K562 (cell line): ENCODE measurements around the gene MBD6. TPM values are rescaled to one million over a fixed set of nuclear protein-coding genes. Genes with fewer than 3 reads are reported as not detected.
A peak's percentile ranks its signal among the peaks of the same experiment; 100 is the strongest.
"Not testable (repeated sequence)": the region's sequence is repeated elsewhere in the genome, so short reads cannot be mapped to it uniquely, and the experiment has no call there.

Experiments
- ATAC-seq: fragments of 200-7000 bp; cut with Tn5 transposase; 3 replicates; pipeline ENCODE4 v1.9.1; 2020; ENCODE audit warnings: moderate library complexity
- BruUV-seq: library from RNA; stranded (reverse); fragments of 400-500 nt; replicated peaks from 2 replicates; lab custom pipeline; 2021; lab: Mats Ljungman, UMichigan
- CTCF ChIA-PET: fragments of 300-600 bp; formaldehyde crosslinking; extraction: SDS; loops from one replicate; lab custom pipeline; 2021; ENCODE audit warnings: low intra/inter-chr PET ratio; lab: Yijun Ruan, JAX
- POLR2A ChIA-PET: fragments of 300-600, 350-650 bp; sonication (Branson Sonifier 250); formaldehyde crosslinking; extraction: SDS; loops from one replicate; lab custom pipeline; 2021; ENCODE audit warnings: antibody characterized with exemption, inconsistent platforms; lab: Yijun Ruan, JAX
- DNase-seq, 4 experiments: peaks; one replicate each; pipeline versions ENCODE4 v3.0.0 to v3.0.0-alpha.2; 2011 to 2018; ENCODE audit warnings: low spot score in 3 of 4, mixed read lengths in 3 of 4; ENCODE audit errors: extremely low read depth in 1 of 4
- FAIRE-seq: peaks from 2 replicates; lab custom pipeline; 2011; peaks lifted over from hg19 to GRCh38; lab: Jason Lieb, UNC
- H2AFZ ChIP-seq: 2 replicates; pipeline ENCODE4 v1.6.0; 2011; ENCODE audit warnings: low read depth, low read length, control low read depth, inconsistent platforms
- H3K27ac ChIP-seq: fragments of 200-600 bp; 3 replicates; pipeline ENCODE4 v1.8.0; 2011; ENCODE audit warnings: low read depth, mild to moderate bottlenecking, control low read depth, inconsistent platforms, low read length, moderate library complexity, mixed read lengths; ENCODE audit errors: extremely low read depth
- H3K27me3 ChIP-seq, 2 experiments: fragments of 300-600 bp in 1 of 2; 2 replicates in 1 of 2; 3 replicates in 1 of 2; pipeline versions ENCODE4 v1.6.0 to v1.8.0; 2011; ENCODE audit warnings: inconsistent platforms in 2 of 2, low read length in 2 of 2, mild to moderate bottlenecking in 1 of 2, mixed read lengths in 1 of 2, moderate library complexity in 1 of 2; ENCODE audit not compliant: control insufficient read depth in 2 of 2, insufficient read depth in 2 of 2
- H3K36me3 ChIP-seq: fragments of 300-600 bp; 3 replicates; pipeline ENCODE4 v1.8.0; 2011; ENCODE audit warnings: mild to moderate bottlenecking, low read length, inconsistent platforms; ENCODE audit not compliant: control insufficient read depth, insufficient read depth
- H3K4me1 ChIP-seq, 2 experiments: fragments of 200-600 bp in 1 of 2; replicated peaks in 1 of 2; 2 replicates in 1 of 2; 3 replicates in 1 of 2; pipeline versions ENCODE4 v1.5.1 to v1.8.0; 2011; ENCODE audit warnings: inconsistent platforms in 2 of 2, low read length in 2 of 2, mild to moderate bottlenecking in 1 of 2, mixed read lengths in 1 of 2, moderate library complexity in 1 of 2; ENCODE audit not compliant: control insufficient read depth in 2 of 2, insufficient read depth in 2 of 2
- H3K4me2 ChIP-seq: 2 replicates; pipeline ENCODE4 v1.6.1; 2011; ENCODE audit warnings: low read length, control low read depth, inconsistent platforms, mixed read lengths; ENCODE audit not compliant: insufficient read depth
- H3K4me3 ChIP-seq: fragments of 200-600 bp; sonication (generic), shearing (Covaris generic); 2 replicates; pipeline ENCODE4 v1.5.1; 2016; ENCODE audit warnings: control low read depth, inconsistent platforms
- H3K79me2 ChIP-seq: fragments of 200-600 bp; 3 replicates; pipeline ENCODE4 v1.8.0; 2011; ENCODE audit warnings: low read length, inconsistent platforms; ENCODE audit not compliant: control insufficient read depth, insufficient read depth
- H3K9ac ChIP-seq, 2 experiments: 2 replicates each; pipeline versions ENCODE4 v1.6.0 to v1.6.1; 2011; ENCODE audit warnings: low read depth in 2 of 2, low read length in 2 of 2, control low read depth in 1 of 2, inconsistent platforms in 1 of 2, mild to moderate bottlenecking in 1 of 2, mixed read lengths in 1 of 2; ENCODE audit not compliant: insufficient read depth in 1 of 2
- H3K9me1 ChIP-seq: one replicate; pipeline ENCODE4 v1.6.0; 2011; ENCODE audit warnings: inconsistent platforms, mild to moderate bottlenecking, low read length, moderate library complexity; ENCODE audit not compliant: control insufficient read depth, insufficient read depth
- H3K9me3 ChIP-seq: replicated peaks from 2 replicates; pipeline ENCODE4 v1.5.1; 2011; ENCODE audit warnings: low read depth, low read length, inconsistent platforms; ENCODE audit not compliant: control insufficient read depth, insufficient read depth
- H4K20me1 ChIP-seq: replicated peaks from 2 replicates; pipeline ENCODE4 v1.6.1; 2011; ENCODE audit warnings: low read length, inconsistent platforms, mixed read lengths; ENCODE audit not compliant: control insufficient read depth, insufficient read depth
- ELF4 ChIP-seq: fragments of 450-650 bp; formaldehyde crosslinking; IDR thresholded peaks from 2 replicates; pipeline ENCODE4 v1.4.0; 2022; ENCODE audit warnings: missing genetic modification characterization
- OTX1 ChIP-seq: fragments of 450-650 bp; formaldehyde crosslinking; IDR thresholded peaks from 2 replicates; pipeline ENCODE4 v1.4.0; 2022; ENCODE audit warnings: mild to moderate bottlenecking
- POLR2A ChIP-seq: fragments of 450-650 bp; conservative IDR thresholded peaks from 2 replicates; pipeline ENCODE4 v1.6.1; 2016
- POLR2B ChIP-seq: fragments of 450-650 bp; IDR thresholded peaks from 2 replicates; pipeline ENCODE4 v1.6.1; 2018; ENCODE audit warnings: low read depth; ENCODE audit not compliant: partially characterized antibody
- POLR2G ChIP-seq: fragments of 200-400 bp; formaldehyde crosslinking; IDR thresholded peaks from 2 replicates; pipeline ENCODE4 v1.6.1; 2017; ENCODE audit warnings: low read depth, mild to moderate bottlenecking, antibody characterized with exemption, low read length, moderate library complexity
- RBM22 ChIP-seq: fragments of 200-400 bp; formaldehyde crosslinking; IDR thresholded peaks from 2 replicates; pipeline ENCODE4 v1.6.1; 2018; ENCODE audit warnings: low read length, low read depth; ENCODE audit not compliant: poor library complexity, severe bottlenecking
- TAF1 ChIP-seq: IDR thresholded peaks from 2 replicates; pipeline ENCODE4 v1.6.1; 2011; ENCODE audit warnings: mild to moderate bottlenecking, low read length, moderate library complexity; ENCODE audit not compliant: insufficient read depth, control insufficient read depth, severe bottlenecking; ENCODE audit errors: extremely low read depth
- WGBS: fragments of 100-300 bp; shearing (Covaris generic); methylation state at CpG from one replicate; pipeline ENCODE4 v1.1.6; 2016; ENCODE audit warnings: low coverage, mixed read lengths; ENCODE audit not compliant: insufficient coverage; ENCODE audit errors: missing lambda C conversion rate; 5-methylcytosine and 5-hydroxymethylcytosine counted together
- in situ Hi-C: fragments of 300-500 bp; cut with MboI; formaldehyde crosslinking; loops from 4 replicates; pipeline ENCODE4 v1.15.0; 2018; ENCODE audit warnings: inconsistent platforms, mixed read lengths
- intact Hi-C: fragments of 100-400 bp; cut with micrococcal nuclease; formaldehyde crosslinking; loops from 2 replicates; pipeline ENCODE4 v1.14.2; 2022
- polyA plus RNA-seq, 8 experiments: library from polyadenylated mRNA; depleted of rRNA in 4 of 8; stranded (reverse) in 5 of 8; unstranded in 3 of 8; fragments of >200 nt; fragmentation: Nextera tagmentation in 2 of 8; fragmentation: Illumina TruSeq in 1 of 8; extraction: Ambion mirVana in 2 of 8; extraction: Trizol in 1 of 8; gene quantifications; 2 replicates each; pipeline versions ENCODE4 v1.2.1 to v1.2.3, GENCODE V29; 2011 to 2014; ENCODE audit warnings: inconsistent platforms in 1 of 8, missing spikeins in 1 of 8
- total RNA-seq, 7 experiments: library from RNA; depleted of rRNA in 6 of 7; stranded (reverse); fragments of >200 nt in 6 of 7; fragmentation: Illumina TruSeq in 2 of 7; extraction: Trizol in 2 of 7; gene quantifications; 2 replicates each; pipeline versions ENCODE4 v1.2.1 to v1.2.3, GENCODE V29; 2011 to 2021; ENCODE audit warnings: low replicate concordance in 1 of 7

Gene MBD6
- total and polyA plus RNA-seq, 9 of the 15 experiments (the other 6 are each of a cell fraction or from before 2014, with no cell fraction given): 2.0 to 54.8 (median 3.8) TPM

GRCh38 chr12:57513266-57513665, 9.4 kb upstream of the MBD6 start:
- H3K79me2 ChIP-seq: peaks cover 20% of the 10 kb centered on the region
- WGBS: 91% methylated on average over 5 of the region's 5 CpGs
- no peak overlapping the region for H3K27ac ChIP-seq
- no peaks in the 10 kb centered on the region for H3K27me3 ChIP-seq
- no peak overlapping the region for H2AFZ ChIP-seq
- no peak overlapping the region for H3K4me3 ChIP-seq
- peaks cover 86% of the 10 kb centered on the region for H3K36me3 ChIP-seq
- TF ChIP-seq OTX1 (no peak), POLR2A (peak; percentile 12; the same call in 1 of the 2 replicates), TAF1 (no peak), POLR2B (peak; percentile 15), RBM22 (no peak), ELF4 (CRISPR knock-in tag) (0 out of 2 replicates have a peak, but pooled peaks have one; percentile 10)
- no peak overlapping the region for H3K9ac ChIP-seq
- no peak for DNase-seq
- no peak overlapping the region for H3K4me2 ChIP-seq
- peaks cover 32% of the 10 kb centered on the region for H4K20me1 ChIP-seq
- peaks cover 0 to 17% of the 10 kb centered on the region in 2 experiments; a peak in 4 of 5 replicates for H3K4me1 ChIP-seq
- ChIA-PET CTCF (no interaction called here), POLR2A (interaction anchor here (0.6 to 10.1 kb wide), 4 partner anchors 9 to 237 kb away, joined by 3 to 184 read pairs (median 4); no protein-coding TSS in a partner anchor)
- FAIRE-seq: no peak
- no peaks in the 10 kb centered on the region for H3K9me3 ChIP-seq
- ATAC-seq: no peak
- in situ Hi-C loops: no loop called here
- BruUV-seq: no TSS peak
- intact Hi-C loops: no loop called here
- H3K9me1 ChIP-seq: peaks cover 7% of the 10 kb centered on the region

DNA sequence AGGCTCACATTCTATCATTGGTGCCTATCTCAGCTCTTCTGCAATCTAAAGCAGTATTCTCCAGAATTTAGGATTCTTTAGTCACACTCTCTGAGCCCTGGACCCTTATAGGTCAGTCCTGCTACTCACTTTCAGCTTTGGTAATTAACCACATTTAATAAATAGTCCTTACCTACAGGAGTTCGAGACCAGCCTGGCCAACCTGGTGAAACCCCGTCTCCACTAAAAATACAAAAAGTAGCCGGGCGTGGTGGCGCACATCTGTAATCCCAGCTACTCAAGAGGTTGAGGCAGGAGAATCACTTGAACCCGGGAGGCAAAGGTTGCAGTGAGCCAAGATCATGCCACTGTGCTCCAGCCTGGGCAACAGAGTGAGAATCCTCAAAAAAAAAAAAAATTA, 8.9 kb upstream of the MBD6 start:
- peaks cover 91% of the 10 kb centered on the region for H3K36me3 ChIP-seq
- H3K9me1 ChIP-seq, DNase-seq, CTCF ChIA-PET, in situ Hi-C loops, BruUV-seq, H3K4me2 ChIP-seq, FAIRE-seq, H2AFZ ChIP-seq, intact Hi-C loops, H3K9me3 ChIP-seq, ATAC-seq, H3K27ac ChIP-seq, H3K9ac ChIP-seq, H3K27me3 ChIP-seq, H3K4me3 ChIP-seq: not testable (repeated sequence)
- POLR2A ChIA-PET: interaction anchor here (0.6 to 10.1 kb wide), 7 partner anchors 10 to 301 kb away, joined by 3 to 184 read pairs (median 3); no protein-coding TSS in a partner anchor
- peak; percentile 33; the same call in 1 of the 2 replicates for TF ChIP-seq POLR2G
- peaks cover 24% of the 10 kb centered on the region for H3K79me2 ChIP-seq
- peaks cover 0 to 19% of the 10 kb centered on the region in 2 experiments; a peak in 4 of 5 replicates for H3K4me1 ChIP-seq
- WGBS: 90% methylated on average over 5 of the region's 6 CpGs
- peaks cover 36% of the 10 kb centered on the region for H4K20me1 ChIP-seq

GRCh38 chr12:57514246-57514645, 8.4 kb upstream of the MBD6 start:
- FAIRE-seq, H3K9me3 ChIP-seq, H2AFZ ChIP-seq, H3K9ac ChIP-seq, intact Hi-C loops, H3K27me3 ChIP-seq, CTCF ChIA-PET, H3K27ac ChIP-seq, H3K4me2 ChIP-seq, ATAC-seq, BruUV-seq, in situ Hi-C loops, H3K9me1 ChIP-seq, DNase-seq, H3K4me3 ChIP-seq: not testable (repeated sequence)
- peaks cover 93% of the 10 kb centered on the region for H3K36me3 ChIP-seq
- peaks cover 0 to 21% of the 10 kb centered on the region in 2 experiments; a peak in 4 of 5 replicates for H3K4me1 ChIP-seq
- peaks cover 30% of the 10 kb centered on the region for H3K79me2 ChIP-seq
- peaks cover 42% of the 10 kb centered on the region for H4K20me1 ChIP-seq
- POLR2A ChIA-PET: interaction anchor here (0.6 to 10.1 kb wide), 14 partner anchors 10 to 351 kb away, joined by 3 to 184 read pairs (median 4); no protein-coding TSS in a partner anchor
- WGBS: 90% methylated on average over 8 of the region's 9 CpGs
